ENCODE data around the gene KRTAP5-2. TPM values are rescaled to one million over a fixed set of nuclear protein-coding genes. Genes with fewer than 3 reads are reported as not detected.

The KRTAP5-2 gene
- polyA plus RNA-seq, 3 donors, result not detected

GRCh38 chr11:1570001-1570453 lies 28.1 kb downstream of the KRTAP5-2 start:
- peaks cover 0 to 9% (median 2%) of the 10 kb centered on the region in 7 donors for H3K9me3 Mint-ChIP-seq
- no peaks in the 10 kb centered on the region for H3K36me3 Mint-ChIP-seq
- TF ChIP-seq CTCF (IDR thresholded peaks at IDR 0.05), result no peak
- intact Hi-C loops (cut with micrococcal nuclease), result loop anchor here (5.0 to 10.0 kb wide), 3 partner anchors 258 to 368 kb away; no protein-coding TSS in a partner anchor
- no peak overlapping the region for H3K9ac ChIP-seq (ENCODE audit: insufficient read depth, low read length, poor library complexity, severe bottlenecking)
- no peak overlapping the region for H3K27ac ChIP-seq (ENCODE audit: low read depth in 1 of 2, low read length in 2 of 2)
- peak overlapping the region in 1 of 7 donors; percentile 35 for H3K27ac Mint-ChIP-seq
- H3K9me3 ChIP-seq (replicated peaks in 1 of 2; ENCODE audit: control insufficient read depth in 1 of 2, insufficient read depth in 1 of 2, low read length in 2 of 2), result peaks cover 0 to 11% of the 10 kb centered on the region in 2 donors
- H3K4me3 ChIP-seq (replicated peaks in 1 of 3; ENCODE audit: low read depth in 2 of 3, low read length in 3 of 3), result no peak overlapping the region
- H3K4me1 Mint-ChIP-seq, result no peaks in the 10 kb centered on the region
- H3K4me2 ChIP-seq (replicated peaks; ENCODE audit: extremely low read depth, low read length, poor library complexity, severe bottlenecking), result no peak overlapping the region
- H2AFZ ChIP-seq (ENCODE audit: insufficient read depth, low read depth, low read length, poor library complexity, severe bottlenecking), result no peak overlapping the region
- WGBS (ENCODE audit: insufficient coverage), result 75% methylated on average over 6 of the region's 11 CpGs
- H3K4me3 Mint-ChIP-seq, result peak overlapping the region; percentile 20 to 70
- peaks cover 42 to 76% (median 52%) of the 10 kb centered on the region in 3 donors for H3K27me3 Mint-ChIP-seq (ENCODE audit: low read depth in 3 of 3)
- H3K27me3 ChIP-seq (ENCODE audit: control insufficient read depth in 2 of 2, insufficient read depth in 2 of 2, low read length in 2 of 2), result peaks cover 27 to 59% of the 10 kb centered on the region in 2 donors
- H3K36me3 ChIP-seq (replicated peaks in 1 of 2; ENCODE audit: control insufficient read depth in 1 of 2, insufficient read depth in 2 of 2, low read length in 2 of 2), result no peaks in the 10 kb centered on the region
- DNase-seq, result no peak
- no peaks in the 10 kb centered on the region for H3K79me2 ChIP-seq (ENCODE audit: insufficient read depth, low read length)
- H4K20me1 ChIP-seq (ENCODE audit: insufficient read depth, low read length), result no peaks in the 10 kb centered on the region
- peaks cover 6 to 24% of the 10 kb centered on the region in 2 donors for H3K4me1 ChIP-seq (ENCODE audit: control insufficient read depth in 1 of 2, insufficient read depth in 2 of 2, low read length in 2 of 2)

GRCh38 chr11:1569251-1569780 lies 28.8 kb downstream of the KRTAP5-2 start:
- no peak overlapping the region for H2AFZ ChIP-seq (ENCODE audit: insufficient read depth, low read depth, low read length, poor library complexity, severe bottlenecking)
- Mint-ChIP-seq H3K9me3 (peaks cover 0 to 9% (median 2%) of the 10 kb centered on the region in 7 donors), H3K4me3 (peak overlapping the region in 1 of 2 donors; percentile 46), H3K4me1 (no peaks in the 10 kb centered on the region), H3K27me3 (ENCODE audit: low read depth in 3 of 3) (peaks cover 38 to 76% (median 51%) of the 10 kb centered on the region in 3 donors), H3K36me3 (no peaks in the 10 kb centered on the region), H3K27ac (peak overlapping the region in 1 of 7 donors; percentile 64)
- no peaks in the 10 kb centered on the region for H3K36me3 ChIP-seq (replicated peaks in 1 of 2; ENCODE audit: control insufficient read depth in 1 of 2, insufficient read depth in 2 of 2, low read length in 2 of 2)
- 77% methylated on average over 12 of the region's 14 CpGs for WGBS (ENCODE audit: insufficient coverage)
- TF ChIP-seq CTCF (IDR thresholded peaks at IDR 0.05), result no peak
- H3K9me3 ChIP-seq (replicated peaks in 1 of 2; ENCODE audit: control insufficient read depth in 1 of 2, insufficient read depth in 1 of 2, low read length in 2 of 2), result peaks cover 0 to 11% of the 10 kb centered on the region in 2 donors
- intact Hi-C loops (cut with micrococcal nuclease), result no loop called here
- no peak overlapping the region for H3K4me3 ChIP-seq (replicated peaks in 1 of 3; ENCODE audit: low read depth in 2 of 3, low read length in 3 of 3)
- DNase-seq, result no peak
- H3K4me2 ChIP-seq (replicated peaks; ENCODE audit: extremely low read depth, low read length, poor library complexity, severe bottlenecking), result no peak overlapping the region
- peaks cover 5 to 20% of the 10 kb centered on the region in 2 donors for H3K4me1 ChIP-seq (ENCODE audit: control insufficient read depth in 1 of 2, insufficient read depth in 2 of 2, low read length in 2 of 2)
- no peak overlapping the region for H3K9ac ChIP-seq (ENCODE audit: insufficient read depth, low read length, poor library complexity, severe bottlenecking)
- peaks cover 23 to 54% of the 10 kb centered on the region in 2 donors for H3K27me3 ChIP-seq (ENCODE audit: control insufficient read depth in 2 of 2, insufficient read depth in 2 of 2, low read length in 2 of 2)
- H3K79me2 ChIP-seq (ENCODE audit: insufficient read depth, low read length), result no peaks in the 10 kb centered on the region
- H3K27ac ChIP-seq (ENCODE audit: low read depth in 1 of 2, low read length in 2 of 2), result no peak overlapping the region
- no peaks in the 10 kb centered on the region for H4K20me1 ChIP-seq (ENCODE audit: insufficient read depth, low read length)

All from CD14-positive monocyte (primary cell).